GM21717 (cell line): Measurements from ENCODE around the gene HSPA12B.

ENCODE experiments used
- ATAC-seq: cut with Tn5 transposase; IDR thresholded peaks from one replicate; pipeline ENCODE4 v1.9.1; 2021; ENCODE audit warnings: mild to moderate bottlenecking, moderate library complexity; ENCODE audit not compliant: unreplicated experiment

The HSPA12B gene

DNA sequence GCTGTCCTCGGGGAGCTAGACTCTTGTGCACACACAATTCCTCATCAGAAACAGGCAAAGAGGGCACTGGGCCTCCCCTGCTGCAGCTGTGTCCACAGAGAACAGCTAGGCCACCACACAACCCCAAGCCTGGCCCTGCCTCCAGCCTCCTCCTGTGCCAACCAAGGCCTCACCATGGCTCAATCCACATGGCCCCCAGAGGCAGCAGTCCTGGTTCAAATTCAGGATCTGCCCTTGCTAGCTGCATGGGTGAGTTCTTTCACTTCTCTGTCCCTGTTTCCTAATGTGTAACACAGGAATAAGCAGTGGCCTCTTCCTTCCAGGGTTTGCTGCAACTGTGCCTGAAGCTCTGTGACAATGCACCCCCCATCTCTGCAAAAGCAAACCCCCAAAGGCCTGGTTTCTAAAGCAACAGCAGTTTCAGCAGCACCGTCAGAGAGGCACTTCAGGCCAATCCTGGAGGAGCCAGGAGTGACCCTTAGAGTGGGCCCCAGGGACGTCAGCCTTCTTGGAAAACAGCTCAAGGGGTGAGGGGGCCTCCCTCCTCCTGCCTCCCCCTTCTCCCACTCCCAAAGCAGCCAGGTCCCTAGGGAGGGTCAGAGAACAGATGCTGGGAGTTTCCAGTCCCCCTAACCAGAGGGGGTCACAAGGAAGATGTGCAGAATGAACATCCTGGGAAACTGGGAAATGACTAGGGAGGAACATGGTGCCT, 32.8 kb downstream of the HSPA12B start:
- ATAC-seq: no peak

DNA sequence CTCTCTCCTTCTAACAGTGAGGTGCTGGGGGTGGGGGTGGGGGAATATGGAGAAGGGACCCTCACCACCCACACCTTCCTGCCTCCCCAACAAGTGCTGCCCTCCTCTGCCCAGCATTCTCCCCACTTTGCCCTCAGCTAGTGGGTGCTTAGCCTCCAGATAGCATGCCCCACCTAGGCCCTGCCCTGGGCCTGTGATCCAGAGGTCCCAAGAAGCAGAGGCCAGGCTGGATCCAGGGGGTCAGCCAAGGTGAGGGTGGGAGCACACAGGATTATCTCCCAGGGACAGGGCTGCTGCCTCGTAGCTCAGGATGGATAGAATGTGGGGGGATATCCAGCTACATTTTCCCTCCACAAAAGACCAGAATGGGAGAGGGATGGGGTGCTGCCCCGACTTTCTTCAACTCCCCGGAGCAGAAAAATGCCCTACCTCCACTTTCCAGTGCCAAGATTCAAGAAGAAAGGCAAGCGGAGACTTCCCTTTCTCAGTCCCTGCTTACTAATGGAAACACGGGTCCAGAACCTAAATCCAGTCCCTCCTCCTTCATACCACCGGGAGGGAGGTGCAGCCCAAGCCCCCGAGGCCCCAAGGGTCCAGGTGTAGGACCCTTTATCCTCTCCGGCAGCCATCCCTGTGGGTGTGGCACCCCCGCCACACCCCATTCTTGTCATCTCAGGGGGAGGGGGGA, 34.1 kb downstream of the HSPA12B start:
- ATAC-seq: no peak

DNA sequence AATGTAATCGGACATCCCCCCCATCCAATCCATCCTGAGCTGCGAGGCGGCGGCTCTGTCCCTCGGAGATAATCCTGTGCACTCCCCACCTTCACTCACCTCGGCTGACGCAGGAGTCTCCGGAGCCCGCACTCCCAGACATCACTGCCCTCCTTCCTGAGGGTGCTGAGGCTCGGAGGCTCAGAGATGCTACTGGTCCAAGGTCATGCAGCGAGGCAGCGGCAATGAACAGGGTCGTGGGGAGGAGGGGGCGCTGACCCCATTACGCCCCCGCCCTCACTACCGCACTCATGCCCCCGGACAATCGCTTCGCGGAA, 34.6 kb downstream of the HSPA12B start:
- no peak for ATAC-seq

DNA sequence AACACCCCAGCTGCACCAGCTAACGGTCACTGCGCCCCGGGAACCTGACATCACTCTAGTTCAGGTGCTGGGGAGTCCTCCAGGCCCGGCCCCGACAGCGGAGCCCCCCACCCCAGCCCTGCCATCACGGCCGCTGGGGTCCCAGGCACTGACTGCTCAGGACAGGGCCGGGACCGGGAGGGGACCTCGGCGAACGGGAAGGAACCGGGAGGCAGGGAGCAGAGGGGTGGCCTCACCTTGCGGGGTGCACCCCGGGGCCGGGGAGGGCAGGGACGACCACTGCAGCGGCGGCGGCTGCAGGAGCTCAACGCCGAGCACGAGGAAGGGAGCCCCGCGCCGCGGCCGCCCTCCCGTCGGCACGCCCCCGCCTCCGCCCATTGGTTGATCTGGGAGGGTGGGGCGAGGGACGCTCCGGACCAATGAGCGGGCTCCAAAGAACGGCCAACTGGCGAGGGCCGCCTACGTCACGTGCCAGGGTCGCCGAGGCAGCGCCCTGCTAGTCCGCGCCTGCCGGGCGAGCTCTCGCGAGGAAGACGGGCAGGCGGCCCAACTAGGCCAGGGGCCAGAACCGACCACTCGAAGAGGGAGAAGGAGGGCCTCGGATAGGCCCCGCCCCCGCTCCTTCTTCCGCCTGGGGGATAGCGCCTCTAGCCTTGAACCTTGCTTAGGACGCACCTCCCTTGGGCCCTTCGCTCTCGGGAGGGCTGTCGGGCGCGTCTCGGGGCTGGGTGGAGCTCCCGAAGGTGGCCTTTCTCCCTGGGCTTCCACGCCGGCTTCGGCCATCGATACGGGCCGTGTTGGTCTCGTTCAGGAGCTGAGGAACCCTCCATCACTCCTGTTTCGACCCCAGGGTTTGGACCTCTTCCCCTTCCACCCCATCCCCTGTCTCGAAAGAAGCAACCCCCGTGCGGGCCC, 35.2 kb downstream of the HSPA12B start, which contains the start of gene ADISSP:
ADISSP (minus strand) TSS at position 327 of the 915 bp plus-strand sequence. CDS start 7,653 bp downstream, outside the sequence.
- peak; percentile 90 for ATAC-seq

DNA sequence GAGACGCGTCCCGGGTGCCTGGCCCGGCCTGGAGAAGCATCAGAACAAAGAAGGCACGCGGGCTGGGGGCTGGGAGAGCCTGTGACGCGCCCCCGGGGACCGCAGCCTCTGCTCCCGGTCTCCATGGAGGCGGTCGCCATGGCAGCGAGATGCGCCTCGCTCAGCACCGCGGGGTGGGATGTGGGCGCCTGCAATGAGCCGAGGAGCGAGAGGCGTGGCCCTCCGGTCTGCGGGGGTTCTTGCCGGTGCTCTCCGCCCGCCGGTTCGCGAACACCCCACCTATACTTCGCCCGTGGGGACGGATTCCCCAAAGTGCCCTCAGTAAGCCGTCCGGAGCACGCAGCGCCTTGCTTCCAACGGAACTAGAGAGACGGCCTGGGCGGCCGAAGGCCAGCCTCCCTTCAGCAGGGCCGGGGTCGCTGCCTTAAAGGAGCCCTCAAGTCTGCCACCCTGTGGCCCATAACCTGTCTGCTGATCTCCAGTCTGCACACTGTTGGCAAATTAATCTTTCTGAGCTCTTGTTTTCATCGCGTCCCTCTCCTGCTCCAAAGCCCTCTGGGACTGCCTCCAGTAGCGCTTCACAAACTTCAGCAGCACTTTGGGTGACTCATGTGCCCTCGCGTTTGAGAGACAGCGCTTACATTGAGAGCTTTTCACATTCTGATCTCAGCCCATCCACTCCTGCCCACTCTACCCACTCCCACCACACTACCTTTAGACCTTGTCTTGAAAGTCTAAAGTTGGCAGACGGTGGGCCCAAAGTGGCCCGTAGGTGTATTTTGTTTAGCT, 36.1 kb downstream of the HSPA12B start:
- peak; percentile 39 for ATAC-seq

DNA sequence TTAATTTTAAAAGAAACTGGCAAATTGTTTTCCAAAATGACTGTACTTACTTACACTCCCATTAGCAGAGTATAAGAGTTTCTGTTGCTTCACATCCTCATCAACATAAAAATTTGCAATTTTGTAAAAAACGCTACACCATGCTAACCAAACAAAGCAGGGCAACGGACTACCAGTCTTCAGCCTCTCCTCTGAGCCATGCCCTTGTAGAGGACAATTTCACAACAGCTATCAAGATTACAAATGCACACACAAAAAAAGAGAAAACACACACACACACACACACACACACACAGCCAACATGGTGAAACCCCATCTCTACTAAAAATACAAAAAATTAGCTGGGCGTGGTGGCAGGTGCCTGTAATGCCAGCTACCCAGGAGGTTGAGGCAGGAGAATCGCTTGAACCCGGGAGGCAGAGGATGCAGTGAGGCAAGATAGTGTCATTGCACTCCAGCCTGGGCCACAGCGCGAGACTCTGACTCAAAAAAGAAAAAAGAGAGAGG, 39.1 kb downstream of the HSPA12B start:
- no peak for ATAC-seq

DNA sequence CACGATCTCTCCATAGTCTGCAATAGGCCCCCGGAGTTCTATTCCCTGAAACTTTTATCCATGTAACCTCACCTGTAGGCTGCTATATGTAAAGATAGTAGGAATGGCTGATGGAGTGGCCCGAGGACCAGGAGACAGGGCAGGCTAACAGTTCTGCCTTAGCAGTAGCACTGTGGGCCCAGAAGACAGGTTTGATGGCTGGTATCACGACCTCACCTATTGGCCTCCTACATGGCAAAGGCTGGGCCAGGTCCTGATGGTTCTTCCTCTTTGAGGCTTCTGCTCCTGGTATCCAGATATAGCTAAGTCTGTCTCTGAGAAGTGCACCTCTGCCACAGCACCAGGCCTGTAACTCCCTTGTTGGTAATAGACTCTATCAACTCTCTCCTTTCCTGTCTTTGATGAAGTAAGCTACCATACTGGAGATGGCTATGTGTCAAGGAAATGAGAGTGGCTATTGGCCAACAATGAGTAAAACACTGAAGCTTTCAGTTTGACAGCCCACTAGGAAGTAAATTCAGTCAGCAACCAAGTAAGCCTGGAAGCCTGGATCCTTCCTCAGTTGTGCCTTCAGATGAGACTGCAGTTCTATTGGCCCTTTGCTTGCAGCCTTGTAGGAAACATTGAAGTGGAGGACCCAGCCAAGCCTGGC, 43.1 kb downstream of the HSPA12B start:
- no peak for ATAC-seq

DNA sequence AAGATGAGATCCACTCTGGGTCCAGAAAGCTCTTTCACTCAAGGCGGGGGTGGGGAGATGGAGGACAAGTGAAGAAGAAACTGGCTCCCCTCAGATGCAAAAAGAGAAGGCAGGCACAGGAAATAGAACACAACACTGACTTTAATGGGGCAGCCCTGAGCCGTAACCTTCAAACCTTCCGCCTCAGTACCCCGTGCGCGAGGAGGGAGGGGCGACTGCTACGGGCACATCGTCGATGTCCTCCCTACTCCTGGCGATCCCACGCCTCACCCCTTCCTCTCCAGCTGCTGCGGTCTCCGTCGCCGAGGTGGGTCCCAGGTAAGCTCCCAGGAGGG, 44.9 kb downstream of the HSPA12B start:
- no peak for ATAC-seq

DNA sequence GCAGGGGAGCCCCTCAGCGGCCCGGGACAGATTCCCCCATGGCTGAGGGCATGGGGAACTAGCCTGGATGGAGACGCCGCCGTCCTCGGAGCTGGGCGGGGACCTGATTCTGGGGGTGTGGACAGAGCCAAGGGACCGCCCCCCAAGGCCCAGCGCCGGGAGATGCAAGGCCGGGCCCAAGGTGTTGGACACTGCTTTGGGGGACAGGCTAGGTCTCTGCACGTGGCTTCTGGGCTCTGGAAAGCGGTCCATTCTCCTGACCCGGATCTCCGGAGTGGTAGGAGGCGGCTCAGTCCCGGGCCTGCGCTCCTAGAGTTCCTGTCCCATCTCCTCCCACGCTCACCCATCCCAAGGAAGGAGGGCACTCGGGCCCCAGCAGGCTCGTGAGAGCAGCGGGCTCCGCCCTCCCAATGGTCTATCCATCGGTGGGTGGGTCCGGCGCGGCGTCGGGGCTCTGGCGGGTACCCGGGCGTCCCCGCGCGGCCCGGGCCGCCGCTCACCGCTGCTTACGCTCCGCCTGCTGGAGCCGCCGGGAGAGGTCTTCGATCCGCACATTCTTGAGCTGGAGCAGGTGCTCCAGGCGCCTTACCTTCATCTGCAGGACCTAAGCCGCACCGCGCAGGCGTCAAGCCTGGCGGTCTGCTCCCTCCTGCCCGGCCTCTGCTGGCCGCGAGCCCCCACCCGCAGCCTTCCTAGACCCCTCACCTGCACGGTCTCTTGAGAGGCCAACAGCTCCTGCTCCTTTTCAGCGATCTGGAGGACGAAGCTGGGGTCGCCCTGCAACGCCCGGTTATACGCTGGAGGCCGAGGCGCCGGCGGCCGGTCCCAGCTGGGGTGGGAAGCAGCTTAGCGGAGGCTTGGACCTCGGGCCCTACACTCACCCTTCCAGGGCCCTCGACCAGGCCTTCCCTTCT, 45.5 kb downstream of the HSPA12B start:
- no peak for ATAC-seq

DNA sequence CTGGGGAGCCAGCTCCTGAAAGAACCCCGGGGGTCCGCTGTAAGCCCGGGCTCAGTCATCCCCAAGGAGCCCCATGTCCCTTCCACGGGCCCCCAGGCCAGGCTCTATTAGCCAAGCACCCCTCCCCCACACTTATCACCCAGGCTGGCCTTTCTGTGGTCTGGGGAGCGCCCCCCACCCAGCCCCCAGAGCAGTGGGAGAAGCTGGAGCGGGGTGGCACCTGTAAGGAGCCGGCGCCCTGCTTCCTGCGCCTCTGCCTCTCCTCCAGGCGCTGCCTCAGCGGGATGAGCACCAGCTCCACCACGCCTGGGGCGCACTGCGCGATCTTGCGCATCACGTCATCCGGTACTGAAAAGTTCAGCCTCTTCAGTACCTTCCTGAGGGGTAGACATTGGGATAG, 46.5 kb downstream of the HSPA12B start:
- no peak for ATAC-seq

DNA sequence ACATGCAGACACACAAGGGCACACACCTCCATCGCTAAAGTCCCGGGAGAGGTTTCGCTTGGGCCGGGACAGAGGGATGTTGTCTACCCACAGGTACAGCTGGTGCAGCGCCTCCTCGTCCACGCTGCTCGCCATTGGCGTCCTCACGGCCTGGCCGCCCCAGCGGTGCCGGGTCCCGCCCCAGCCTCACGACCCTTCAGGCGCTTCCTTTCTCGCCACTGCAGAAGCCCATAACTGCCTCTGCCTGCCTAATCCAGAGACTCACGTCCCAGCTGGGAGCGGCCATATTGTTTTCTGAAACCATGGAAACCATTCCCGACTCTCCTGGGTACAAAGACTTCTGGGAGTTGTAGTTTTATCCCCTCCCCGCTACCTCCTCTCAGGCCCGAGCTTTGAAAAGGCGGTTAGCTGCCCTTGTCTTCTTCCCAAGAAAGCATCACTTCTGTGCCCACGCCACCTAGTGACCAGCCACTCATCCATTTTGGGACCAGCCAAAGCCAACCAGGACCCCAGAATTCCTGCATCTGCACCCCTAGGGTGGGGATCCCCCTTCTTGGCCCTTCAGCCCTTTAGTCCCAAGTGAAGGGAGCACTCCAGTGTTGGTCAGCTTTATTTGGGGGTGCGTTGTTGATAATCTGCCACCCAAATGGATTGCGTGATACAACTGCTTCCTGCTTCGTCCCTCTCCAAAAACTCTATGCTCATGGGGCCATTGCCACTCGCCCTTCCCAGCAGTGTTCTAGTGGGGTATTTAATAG, 48.8 kb downstream of the HSPA12B start, which contains the start of gene SPEF1:
SPEF1 (minus strand) TSS at position 296 of the 758 bp plus-strand sequence; CDS start at position 135, 161 bp downstream.
- ATAC-seq: peak; percentile 51

DNA sequence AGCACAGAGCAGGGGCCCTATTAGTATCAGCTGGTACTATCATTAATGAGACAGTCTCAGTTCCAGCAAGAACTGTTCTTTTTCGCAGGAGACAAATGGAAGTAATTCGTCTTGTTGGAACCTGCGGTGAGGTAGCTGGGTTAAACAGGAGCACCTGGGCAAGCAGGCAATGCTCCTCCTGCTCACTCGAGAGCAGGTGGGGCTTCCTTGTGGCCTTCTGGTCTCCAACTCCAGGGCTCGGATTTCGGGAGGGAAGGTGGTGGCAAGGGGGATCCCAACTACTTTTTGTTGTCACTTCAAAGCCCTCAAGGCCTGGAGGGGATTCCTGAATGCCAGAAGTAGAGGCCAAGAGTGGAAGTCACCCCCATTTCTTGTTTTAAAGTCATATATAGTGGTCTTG, 50.1 kb downstream of the HSPA12B start:
- ATAC-seq: no peak

DNA sequence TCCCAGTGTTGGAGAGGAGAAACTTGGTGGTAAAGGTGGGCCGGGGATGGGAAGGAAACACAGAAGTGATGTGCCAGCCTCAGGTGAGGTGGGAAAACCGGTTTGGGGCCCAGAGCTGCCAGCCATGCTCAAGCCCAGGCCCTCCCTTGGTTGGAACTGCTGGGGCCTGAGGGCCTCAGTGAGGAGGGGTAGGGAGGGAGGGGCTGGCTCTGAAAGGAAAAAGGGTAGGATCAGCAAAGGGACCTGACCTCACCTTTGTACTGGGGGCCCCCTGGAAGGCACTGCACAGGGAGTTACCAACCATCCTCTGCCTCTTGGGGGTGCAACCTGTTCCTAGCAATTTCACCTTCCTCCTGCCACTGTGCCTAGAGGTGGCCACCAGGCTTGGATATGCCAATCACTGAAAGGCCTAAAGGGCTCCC, 50.6 kb downstream of the HSPA12B start:
- ATAC-seq: no peak

DNA sequence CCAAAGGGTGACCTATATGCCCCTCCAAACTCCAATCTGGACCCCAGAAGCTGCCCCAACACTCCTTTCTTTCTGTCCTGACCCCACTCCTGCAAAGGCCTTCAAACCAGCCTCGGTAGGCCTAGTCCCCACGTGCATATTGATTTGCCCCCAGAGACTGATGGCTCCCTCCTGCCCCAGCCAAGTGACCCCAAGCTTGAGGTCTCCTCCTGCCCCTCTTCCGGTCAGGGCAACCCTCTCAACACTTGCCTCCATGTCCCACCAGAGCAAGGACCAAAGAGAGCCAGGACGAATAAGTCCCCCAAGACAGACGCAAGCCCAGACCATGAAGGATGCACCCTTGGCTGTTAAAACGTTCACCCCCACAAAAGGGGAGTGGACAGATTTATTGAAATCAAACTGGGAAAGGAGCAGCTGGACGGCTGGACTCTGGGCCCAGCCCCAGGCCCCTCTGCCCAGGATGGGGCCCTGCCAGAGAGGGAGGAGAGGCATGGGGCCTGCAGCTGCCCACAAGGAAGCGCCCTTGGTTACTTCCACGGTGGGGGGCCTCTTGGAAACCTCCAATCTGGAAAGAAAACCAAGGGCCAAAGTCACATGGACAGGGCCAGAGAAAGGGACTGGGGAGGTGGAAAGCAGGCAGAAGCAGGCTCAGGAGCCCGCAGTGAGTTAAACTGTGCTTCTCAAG, 51.2 kb downstream of the HSPA12B start:
- no peak for ATAC-seq

DNA sequence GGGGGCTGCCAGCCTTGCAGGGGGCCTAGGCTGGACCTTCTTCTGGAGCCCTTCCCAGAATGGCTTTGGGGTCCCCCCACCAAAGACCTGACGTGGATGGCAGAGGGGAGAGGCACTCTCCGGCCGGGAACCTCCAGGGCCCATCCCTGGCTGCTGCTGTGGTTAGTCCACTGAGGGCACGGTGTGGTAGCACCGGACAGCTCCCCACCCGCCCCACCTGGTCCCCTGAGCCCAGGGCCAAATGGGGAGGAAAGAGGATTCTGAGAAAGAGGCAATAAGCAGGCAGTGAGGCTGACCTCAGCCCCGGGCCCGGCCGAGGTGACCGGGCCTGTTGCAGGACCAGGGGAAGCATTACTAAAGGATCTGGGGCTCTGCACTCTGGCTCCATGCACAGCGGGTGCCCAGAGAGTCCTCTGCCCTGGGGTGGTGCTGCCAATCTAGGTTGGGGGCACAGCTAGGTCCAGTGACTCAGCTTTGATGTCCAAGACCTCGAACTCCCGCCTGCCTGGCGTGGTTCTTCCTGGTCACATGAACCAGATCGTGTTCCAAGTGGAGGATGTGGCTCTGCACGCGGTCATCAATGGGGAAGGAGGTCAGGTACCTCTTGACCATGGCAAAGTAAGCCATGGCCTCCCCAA, 51.9 kb downstream of the HSPA12B start:
- no peak for ATAC-seq

DNA sequence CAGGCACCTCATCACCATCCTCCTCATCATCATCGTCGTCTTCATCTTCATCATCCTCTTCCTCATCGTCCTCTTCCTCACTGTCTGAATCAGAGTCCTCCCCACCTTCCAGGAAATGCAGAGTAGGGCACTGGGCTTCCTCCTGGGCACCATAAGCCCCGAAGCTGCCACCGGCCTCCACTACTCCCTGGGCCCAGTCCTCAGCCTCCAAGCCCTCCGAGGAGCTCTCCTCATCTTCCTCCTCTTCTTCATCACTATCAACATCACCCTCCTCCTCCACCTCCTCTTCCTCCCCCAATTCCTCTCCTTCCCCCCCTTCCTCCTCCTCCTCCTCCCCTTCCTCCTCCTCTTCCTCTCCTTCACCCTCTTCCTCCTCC, 52.4 kb downstream of the HSPA12B start:
- no peak for ATAC-seq
